Posterior vena cava (tissue), 2 donors: ENCODE measurements around the gene FAM210A. TPM values are rescaled to one million over a fixed set of nuclear protein-coding genes. Genes with fewer than 3 reads are reported as not detected.
"Not testable (repeated sequence)": the region's sequence is repeated elsewhere in the genome, so short reads cannot be mapped to it uniquely, and the experiment has no call there.

Source experiments
- DNase-seq: peaks from one replicate; pipeline ENCODE4 v3.0.0-alpha.2; 2020; ENCODE audit warnings: low spot score
- intact Hi-C, 2 donors: fragments of 100-400 bp; cut with DNase I; formaldehyde crosslinking; loops; one replicate each; pipeline versions ENCODE4 v1.14.1 to v1.14.2; 2022 to 2023
- long read RNA-seq, 2 donors: library from polyadenylated mRNA; unstranded; transcript quantifications; one replicate each; pipeline ENCODE4 v2.0.0, GENCODE V29; 2020 to 2021
- total RNA-seq, 2 donors: library from RNA; stranded (reverse); fragmentation: NEBNext Ultra II Directional; extraction: Animal tissue kit (Norgen Biotek cat#: 25700); gene quantifications; one replicate each; pipeline ENCODE4 v1.2.1, GENCODE V29; 2021
- donor health status: DM: yes; HTN: yes; CAD: no.
- donor health status: DM: yes; HTN: yes; CAD: no.

Gene FAM210A
- total RNA-seq = 10 to 100 TPM; 12.9 to 18.4 TPM
- long read RNA-seq, donor 1, full-length matches to known transcripts = 5 of 9 reads
- long read RNA-seq, donor 1, partial matches to known transcripts = 0 of 9 reads
- long read RNA-seq, donor 1, other reads (novel, unspliced or antisense) = 4 of 9 reads
- long read RNA-seq, donor 2, full-length matches to known transcripts = 8 of 12 reads
- long read RNA-seq, donor 2, partial matches to known transcripts = 0 of 12 reads
- long read RNA-seq, donor 2, other reads (novel, unspliced or antisense) = 4 of 12 reads

- intact Hi-C loops = loop anchor here in 1 of 2 donors (5.0 to 10.0 kb wide), 2 partner anchors 182 to 509 kb away; partner anchors contain the start of gene LDLRAD4
- DNase-seq = peak; percentile 99
Observed at GRCh38 chr18:13726232-13726971, at the start of gene FAM210A, which contains the start of gene RNMT. Gene FAM210A, minus strand, starts transcription at chr18:13726558. Its CDS starts 44,481 bp downstream, at chr18:13682077. Gene RNMT, plus strand, starts transcription at chr18:13726673. Its CDS starts 4,845 bp downstream, at chr18:13731518.

GRCh38 chr18:13775058-13775457 is 48.7 kb upstream of the FAM210A start:
- intact Hi-C loops = no loop called here
- no peak for DNase-seq

GRCh38 chr18:13762690-13763439 is 36.5 kb upstream of the FAM210A start:
- intact Hi-C loops = no loop called here
- DNase-seq = no peak

- intact Hi-C loops = no loop called here
- DNase-seq = no peak
Observed at GRCh38 chr18:13760047-13760446, 33.7 kb upstream of the FAM210A start.

- DNase-seq = no peak
- intact Hi-C loops = no loop called here
Observed at GRCh38 chr18:13758622-13759021, 32.3 kb upstream of the FAM210A start.

- intact Hi-C loops = no loop called here
- DNase-seq = no peak
Observed at GRCh38 chr18:13756671-13757070, 30.3 kb upstream of the FAM210A start.

- intact Hi-C loops = no loop called here
- DNase-seq = no peak
Observed at GRCh38 chr18:13756261-13756660, 29.9 kb upstream of the FAM210A start.

- DNase-seq, intact Hi-C loops: not testable (repeated sequence)
Observed at GRCh38 chr18:13751599-13751998, 25.2 kb upstream of the FAM210A start.

GRCh38 chr18:13746633-13747032 is 20.3 kb upstream of the FAM210A start:
- intact Hi-C loops = no loop called here
- DNase-seq = no peak

- no peak for DNase-seq
- intact Hi-C loops = no loop called here
Observed at GRCh38 chr18:13745696-13746095, 19.3 kb upstream of the FAM210A start.

GRCh38 chr18:13735681-13736080 is 9.3 kb upstream of the FAM210A start:
- no peak for DNase-seq
- intact Hi-C loops = no loop called here

GRCh38 chr18:13730481-13730880 is 4.1 kb upstream of the FAM210A start:
- DNase-seq = no peak
- intact Hi-C loops = no loop called here

- DNase-seq = peak; percentile 90
Observed at GRCh38 chr18:13726972-13727331, 594 bp upstream of the FAM210A start.

GRCh38 chr18:13725566-13726231 is 659 bp downstream of the FAM210A start:
- intact Hi-C loops = loop anchor here in 1 of 2 donors (5.0 to 10.0 kb wide), 2 partner anchors 181 to 508 kb away; partner anchors contain the start of gene LDLRAD4

More at GRCh38 chr18:13726972-13727331, 594 bp upstream of the FAM210A start:
- intact Hi-C loops = loop anchor here in 1 of 2 donors (5.0 to 10.0 kb wide), 2 partner anchors 182 to 510 kb away; partner anchors contain the start of gene LDLRAD4

GRCh38 chr18:13720847-13721246 is 5.5 kb downstream of the FAM210A start:
- intact Hi-C loops = loop anchor here in 1 of 2 donors (10.0 kb wide), 1 partner anchor 176 kb away; no protein-coding TSS in a partner anchor
- DNase-seq = no peak

More at GRCh38 chr18:13725566-13726231, 659 bp downstream of the FAM210A start:
- no peak for DNase-seq

- no peak for DNase-seq
- intact Hi-C loops = loop anchor here in 1 of 2 donors (10.0 kb wide), 1 partner anchor 175 kb away; no protein-coding TSS in a partner anchor
Observed at GRCh38 chr18:13720123-13720522, 6.2 kb downstream of the FAM210A start.

- intact Hi-C loops = loop anchor here in 1 of 2 donors (5.0 kb wide), 1 partner anchor 510 kb away; no protein-coding TSS in a partner anchor
- DNase-seq = no peak
Observed at GRCh38 chr18:13716916-13717315, 9.4 kb downstream of the FAM210A start.

- no peak for DNase-seq
- intact Hi-C loops = loop anchor here in 1 of 2 donors (5.0 kb wide), 1 partner anchor 508 kb away; no protein-coding TSS in a partner anchor
Observed at GRCh38 chr18:13715330-13715729, 11.0 kb downstream of the FAM210A start.
